Stimulated activated naive CD8-positive, alpha-beta T cell treated with anti-CD3 and anti-CD28 coated beads, Interleukin-15, Interleukin-2, amounts not matched to agents 100 ng/mL and 50 ng/mL, for 24 hours (primary cell): ENCODE measurements around the gene MAP3K4.
A peak's percentile ranks its signal among the peaks of the same experiment; 100 is the strongest.
"Not testable (repeated sequence)": the region's sequence is repeated elsewhere in the genome, so short reads cannot be mapped to it uniquely, and the experiment has no call there.

Experiments
- H3K27ac Mint-ChIP-seq: one replicate; pipeline ENCODE4 v1.8.0; 2021; ENCODE audit warnings: mild to moderate bottlenecking, mixed read lengths
- H3K27me3 Mint-ChIP-seq: one replicate; pipeline ENCODE4 v1.8.0; 2021; ENCODE audit warnings: mixed read lengths
- H3K36me3 Mint-ChIP-seq: one replicate; pipeline ENCODE4 v1.8.0; 2021; ENCODE audit warnings: low read depth, mixed read lengths
- H3K4me1 Mint-ChIP-seq: one replicate; pipeline ENCODE4 v1.8.0; 2021; ENCODE audit warnings: low read depth, mixed read lengths
- H3K4me3 Mint-ChIP-seq: one replicate; pipeline ENCODE4 v1.8.0; 2021; ENCODE audit warnings: mild to moderate bottlenecking, mixed read lengths
- H3K9me3 Mint-ChIP-seq: one replicate; pipeline ENCODE4 v1.8.0; 2021; ENCODE audit warnings: mixed read lengths

Gene MAP3K4

GRCh38 chr6:161117308-161117707 is 125.7 kb downstream of the MAP3K4 start:
- Mint-ChIP-seq H3K27ac (no peak overlapping the region), H3K4me3 (no peak overlapping the region), H3K4me1 (peaks cover 7% of the 10 kb centered on the region), H3K27me3 (no peaks in the 10 kb centered on the region), H3K9me3 (peaks cover 25% of the 10 kb centered on the region), H3K36me3 (peaks cover 85% of the 10 kb centered on the region)

GRCh38 chr6:161117942-161118341 is 126.4 kb downstream of the MAP3K4 start:
- no peak overlapping the region for H3K27ac Mint-ChIP-seq
- H3K36me3 Mint-ChIP-seq: peaks cover 85% of the 10 kb centered on the region
- H3K4me3 Mint-ChIP-seq: no peak overlapping the region

GRCh38 chr6:161123319-161123718 is 131.8 kb downstream of the MAP3K4 start:
- H3K27me3 Mint-ChIP-seq, H3K4me3 Mint-ChIP-seq, H3K27ac Mint-ChIP-seq, H3K4me1 Mint-ChIP-seq: not testable (repeated sequence)
- Mint-ChIP-seq H3K36me3 (peaks cover 89% of the 10 kb centered on the region), H3K9me3 (peaks cover 40% of the 10 kb centered on the region)

More at GRCh38 chr6:161117942-161118341, 126.4 kb downstream of the MAP3K4 start:
- H3K9me3 Mint-ChIP-seq: peaks cover 25% of the 10 kb centered on the region
- no peaks in the 10 kb centered on the region for H3K27me3 Mint-ChIP-seq
- H3K4me1 Mint-ChIP-seq: peaks cover 7% of the 10 kb centered on the region

GRCh38 chr6:161125591-161125990 is 134.0 kb downstream of the MAP3K4 start:
- Mint-ChIP-seq H3K4me3 (no peak overlapping the region), H3K27me3 (no peaks in the 10 kb centered on the region), H3K36me3 (peaks cover 85% of the 10 kb centered on the region), H3K27ac (no peak overlapping the region), H3K4me1 (peaks cover 19% of the 10 kb centered on the region), H3K9me3 (peaks cover 27% of the 10 kb centered on the region)

- H3K27me3 Mint-ChIP-seq: no peaks in the 10 kb centered on the region
- peak overlapping the region; percentile 7 for H3K27ac Mint-ChIP-seq
- H3K4me3 Mint-ChIP-seq: no peak overlapping the region
- H3K4me1 Mint-ChIP-seq: peaks cover 19% of the 10 kb centered on the region
- H3K36me3 Mint-ChIP-seq: peaks cover 69% of the 10 kb centered on the region
- peaks cover 17% of the 10 kb centered on the region for H3K9me3 Mint-ChIP-seq
These were observed 135.6 kb downstream of the MAP3K4 start for GRCh38 chr6:161127071-161127740.

- Mint-ChIP-seq H3K9me3 (peaks cover 15% of the 10 kb centered on the region), H3K27ac (peak overlapping the region; percentile 47), H3K4me3 (no peak overlapping the region), H3K36me3 (peaks cover 59% of the 10 kb centered on the region), H3K4me1 (peaks cover 19% of the 10 kb centered on the region), H3K27me3 (no peaks in the 10 kb centered on the region)
These were observed 136.7 kb downstream of the MAP3K4 start for GRCh38 chr6:161128230-161128629.

- Mint-ChIP-seq H3K27ac (peak overlapping the region; percentile 47), H3K36me3 (peaks cover 54% of the 10 kb centered on the region), H3K4me3 (no peak overlapping the region), H3K4me1 (peaks cover 19% of the 10 kb centered on the region), H3K27me3 (no peaks in the 10 kb centered on the region), H3K9me3 (peaks cover 12% of the 10 kb centered on the region)
These were observed 137.2 kb downstream of the MAP3K4 start for GRCh38 chr6:161128680-161129196.

- H3K4me3 Mint-ChIP-seq: no peak overlapping the region
- no peaks in the 10 kb centered on the region for H3K27me3 Mint-ChIP-seq
- peaks cover 36% of the 10 kb centered on the region for H3K36me3 Mint-ChIP-seq
- H3K4me1 Mint-ChIP-seq: peaks cover 19% of the 10 kb centered on the region
- H3K9me3 Mint-ChIP-seq: no peaks in the 10 kb centered on the region
- no peak overlapping the region for H3K27ac Mint-ChIP-seq
These were observed 139.0 kb downstream of the MAP3K4 start for GRCh38 chr6:161130541-161130940.

GRCh38 chr6:161130967-161131766 is 139.6 kb downstream of the MAP3K4 start:
- Mint-ChIP-seq H3K27me3 (no peaks in the 10 kb centered on the region), H3K27ac (no peak overlapping the region), H3K4me1 (peaks cover 19% of the 10 kb centered on the region), H3K36me3 (peaks cover 30% of the 10 kb centered on the region), H3K9me3 (no peaks in the 10 kb centered on the region), H3K4me3 (no peak overlapping the region)

GRCh38 chr6:161132384-161132783 is 140.8 kb downstream of the MAP3K4 start:
- Mint-ChIP-seq H3K9me3 (no peaks in the 10 kb centered on the region), H3K27ac (no peak overlapping the region), H3K4me1 (peaks cover 19% of the 10 kb centered on the region), H3K27me3 (no peaks in the 10 kb centered on the region), H3K4me3 (no peak overlapping the region), H3K36me3 (peaks cover 20% of the 10 kb centered on the region)

- Mint-ChIP-seq H3K27ac (no peak overlapping the region), H3K4me1 (peaks cover 5% of the 10 kb centered on the region), H3K36me3 (peaks cover 14% of the 10 kb centered on the region)
These were observed 142.4 kb downstream of the MAP3K4 start for GRCh38 chr6:161133963-161134362.

GRCh38 chr6:161134550-161135298 is 143.2 kb downstream of the MAP3K4 start:
- Mint-ChIP-seq H3K9me3 (no peaks in the 10 kb centered on the region), H3K4me1 (no peaks in the 10 kb centered on the region), H3K36me3 (peaks cover 8% of the 10 kb centered on the region), H3K4me3 (no peak overlapping the region), H3K27me3 (no peaks in the 10 kb centered on the region), H3K27ac (no peak overlapping the region)

More at GRCh38 chr6:161133963-161134362, 142.4 kb downstream of the MAP3K4 start:
- no peaks in the 10 kb centered on the region for H3K27me3 Mint-ChIP-seq
- H3K9me3 Mint-ChIP-seq: no peaks in the 10 kb centered on the region
- no peak overlapping the region for H3K4me3 Mint-ChIP-seq

- Mint-ChIP-seq H3K4me1 (no peaks in the 10 kb centered on the region), H3K27me3 (no peaks in the 10 kb centered on the region), H3K4me3 (no peak overlapping the region), H3K27ac (no peak overlapping the region), H3K9me3 (no peaks in the 10 kb centered on the region), H3K36me3 (no peaks in the 10 kb centered on the region)
These were observed 144.4 kb downstream of the MAP3K4 start for GRCh38 chr6:161135695-161136591.

GRCh38 chr6:161136655-161137054 is 145.1 kb downstream of the MAP3K4 start:
- Mint-ChIP-seq H3K36me3 (no peaks in the 10 kb centered on the region), H3K9me3 (no peaks in the 10 kb centered on the region), H3K27ac (no peak overlapping the region), H3K4me3 (no peak overlapping the region), H3K27me3 (no peaks in the 10 kb centered on the region), H3K4me1 (no peaks in the 10 kb centered on the region)
